Fibroblast of upper back skin (primary cell): Measurements from ENCODE around the gene MCOLN3.

Experiments used
- DNase-seq: peaks from one replicate; pipeline ENCODE4 v3.0.0-alpha.2; 2013

Gene MCOLN3

GRCh38 chr1:85048296-85049064 lies at the start of gene MCOLN3:
MCOLN3 (minus strand) TSS chr1:85048500; CDS start chr1:85045360, 3,140 bp downstream.
- DNase-seq = no peak

GRCh38 chr1:85093644-85094043 lies 45.3 kb upstream of the MCOLN3 start:
- DNase-seq = no peak

- peak; percentile 27 for DNase-seq
These were observed 43.5 kb upstream of the MCOLN3 start for GRCh38 chr1:85091671-85092280.

- DNase-seq = no peak
These were observed 41.9 kb upstream of the MCOLN3 start for GRCh38 chr1:85090225-85090624.

- no peak for DNase-seq
These were observed 40.9 kb upstream of the MCOLN3 start for GRCh38 chr1:85089203-85089602.

- peak; percentile 1 for DNase-seq
These were observed 40.1 kb upstream of the MCOLN3 start for GRCh38 chr1:85088408-85088784.

- no peak for DNase-seq
These were observed 39.5 kb upstream of the MCOLN3 start for GRCh38 chr1:85087659-85088407.

- DNase-seq = no peak
These were observed 37.1 kb upstream of the MCOLN3 start for GRCh38 chr1:85085417-85085816.

- peak; percentile 19 for DNase-seq
These were observed 30.6 kb upstream of the MCOLN3 start for GRCh38 chr1:85078903-85079302.

GRCh38 chr1:85074365-85074964 lies 26.2 kb upstream of the MCOLN3 start:
- DNase-seq = no peak

- DNase-seq = no peak
These were observed 22.7 kb upstream of the MCOLN3 start for GRCh38 chr1:85070972-85071492.

- DNase-seq = no peak
These were observed 20.5 kb upstream of the MCOLN3 start for GRCh38 chr1:85068846-85069245.

- DNase-seq = no peak
These were observed 17.2 kb upstream of the MCOLN3 start for GRCh38 chr1:85065550-85065949.

- no peak for DNase-seq
These were observed 14.2 kb upstream of the MCOLN3 start for GRCh38 chr1:85062425-85063026.

- peak; percentile 97 for DNase-seq
These were observed 13.6 kb upstream of the MCOLN3 start for GRCh38 chr1:85061711-85062424.

- no peak for DNase-seq
These were observed 11.7 kb upstream of the MCOLN3 start for GRCh38 chr1:85060038-85060437.

GRCh38 chr1:85059563-85059962 lies 11.3 kb upstream of the MCOLN3 start:
- DNase-seq = no peak

- no peak for DNase-seq
These were observed 10.5 kb upstream of the MCOLN3 start for GRCh38 chr1:85058786-85059185.

GRCh38 chr1:85058311-85058710 lies 10.0 kb upstream of the MCOLN3 start:
- DNase-seq = no peak

GRCh38 chr1:85054664-85055063 lies 6.4 kb upstream of the MCOLN3 start:
- DNase-seq = no peak

GRCh38 chr1:85049735-85050166 lies 1.5 kb upstream of the MCOLN3 start:
- DNase-seq = no peak
